Activated naive CD4-positive, alpha-beta T cell treated with anti-CD3 and anti-CD28 coated beads for 36 hours (primary cell): Measurements from ENCODE around the gene IMMP2L. TPM values are rescaled to one million over a fixed set of nuclear protein-coding genes. Genes with fewer than 3 reads are reported as not detected.

Experiments
- CTCF ChIA-PET: fragments of 350-600 bp; sonication (Branson Sonifier 250); formaldehyde crosslinking; loops from one replicate; lab custom pipeline; 2021; ENCODE audit warnings: antibody characterized with exemption; lab: Charles Lee
- DNase-seq: peaks from one replicate; pipeline ENCODE4 v3.0.0-alpha.2; 2020
- H3K27ac Mint-ChIP-seq: one replicate; pipeline ENCODE4 v1.8.0; 2021; ENCODE audit warnings: mild to moderate bottlenecking, mixed read lengths
- H3K27me3 Mint-ChIP-seq: one replicate; pipeline ENCODE4 v1.8.0; 2021; ENCODE audit warnings: low read depth, mixed read lengths
- H3K36me3 Mint-ChIP-seq: one replicate; pipeline ENCODE4 v1.8.0; 2021; ENCODE audit warnings: low read depth, mixed read lengths
- H3K4me1 Mint-ChIP-seq: one replicate; pipeline ENCODE4 v1.8.0; 2021; ENCODE audit warnings: low read depth, mixed read lengths
- H3K4me3 Mint-ChIP-seq: one replicate; pipeline ENCODE4 v1.8.0; 2021; ENCODE audit warnings: mild to moderate bottlenecking, moderate library complexity, mixed read lengths
- H3K9me3 Mint-ChIP-seq: one replicate; pipeline ENCODE4 v1.8.0; 2021; ENCODE audit warnings: mixed read lengths
- intact Hi-C: fragments of 100-400 bp; cut with micrococcal nuclease; formaldehyde crosslinking; loops from one replicate; pipeline ENCODE4 v1.15.1; 2023
- total RNA-seq, 2 experiments: library from RNA; stranded (reverse); gene quantifications; one replicate each; pipeline ENCODE4 v1.2.3, GENCODE V29; 2021

Gene IMMP2L
- total RNA-seq, 2 experiments from 2014 or later: 24.4 to 26.6 TPM

GRCh38 chr7:110983822-110984456 lies 578.4 kb downstream of the IMMP2L start:
- intact Hi-C loops: no loop called here
- Mint-ChIP-seq H3K9me3 (no peaks in the 10 kb centered on the region), H3K4me3 (no peak overlapping the region), H3K4me1 (peaks cover 20% of the 10 kb centered on the region), H3K36me3 (no peaks in the 10 kb centered on the region), H3K27me3 (no peaks in the 10 kb centered on the region), H3K27ac (no peak overlapping the region)
- no peak for DNase-seq
- CTCF ChIA-PET: no interaction called here

- H3K9me3 Mint-ChIP-seq: no peaks in the 10 kb centered on the region
- H3K4me3 Mint-ChIP-seq: no peak overlapping the region
- intact Hi-C loops: loop anchor here (1.0 kb wide), 2 partner anchors 36 to 52 kb away; no protein-coding TSS in a partner anchor
- peaks cover 40% of the 10 kb centered on the region for H3K4me1 Mint-ChIP-seq
- peaks cover 5% of the 10 kb centered on the region for H3K36me3 Mint-ChIP-seq
- H3K27me3 Mint-ChIP-seq: peaks cover 3% of the 10 kb centered on the region
- DNase-seq: no peak
- H3K27ac Mint-ChIP-seq: no peak overlapping the region
- CTCF ChIA-PET: interaction anchor here (1.0 to 1.2 kb wide), 2 partner anchors 9 to 121 kb away, joined by 3 to 4 read pairs; no protein-coding TSS in a partner anchor
Observed at GRCh38 chr7:110977127-110977737, 585.1 kb downstream of the IMMP2L start.

- no peak overlapping the region for H3K4me3 Mint-ChIP-seq
- DNase-seq: no peak
- peaks cover 5% of the 10 kb centered on the region for H3K36me3 Mint-ChIP-seq
- H3K27ac Mint-ChIP-seq: no peak overlapping the region
- CTCF ChIA-PET: interaction anchor here (0.9 kb wide), 1 partner anchor 23 kb away, joined by 5 read pairs; no protein-coding TSS in a partner anchor
- intact Hi-C loops: no loop called here
- peaks cover 36% of the 10 kb centered on the region for H3K4me1 Mint-ChIP-seq
- H3K27me3 Mint-ChIP-seq: peaks cover 3% of the 10 kb centered on the region
- H3K9me3 Mint-ChIP-seq: no peaks in the 10 kb centered on the region
Observed at GRCh38 chr7:110975486-110975885, 586.8 kb downstream of the IMMP2L start.

GRCh38 chr7:110974441-110974840 lies 587.9 kb downstream of the IMMP2L start:
- intact Hi-C loops: no loop called here
- H3K36me3 Mint-ChIP-seq: peaks cover 5% of the 10 kb centered on the region
- CTCF ChIA-PET: no interaction called here
- no peak overlapping the region for H3K27ac Mint-ChIP-seq
- peaks cover 3% of the 10 kb centered on the region for H3K27me3 Mint-ChIP-seq
- H3K4me1 Mint-ChIP-seq: peaks cover 35% of the 10 kb centered on the region
- H3K9me3 Mint-ChIP-seq: no peaks in the 10 kb centered on the region
- no peak for DNase-seq
- H3K4me3 Mint-ChIP-seq: no peak overlapping the region

- Mint-ChIP-seq H3K4me1 (peaks cover 32% of the 10 kb centered on the region), H3K27me3 (peaks cover 3% of the 10 kb centered on the region), H3K4me3 (no peak overlapping the region), H3K9me3 (no peaks in the 10 kb centered on the region), H3K27ac (no peak overlapping the region), H3K36me3 (peaks cover 5% of the 10 kb centered on the region)
- intact Hi-C loops: no loop called here
- no peak for DNase-seq
- CTCF ChIA-PET: no interaction called here
Observed at GRCh38 chr7:110973196-110973990, 588.9 kb downstream of the IMMP2L start.

GRCh38 chr7:110964775-110965174 lies 597.5 kb downstream of the IMMP2L start:
- H3K9me3 Mint-ChIP-seq: no peaks in the 10 kb centered on the region
- no peak overlapping the region for H3K4me3 Mint-ChIP-seq
- no peak overlapping the region for H3K27ac Mint-ChIP-seq
- H3K27me3 Mint-ChIP-seq: no peaks in the 10 kb centered on the region
- no peaks in the 10 kb centered on the region for H3K36me3 Mint-ChIP-seq
- no peak for DNase-seq
- peaks cover 8% of the 10 kb centered on the region for H3K4me1 Mint-ChIP-seq
- CTCF ChIA-PET: no interaction called here
- intact Hi-C loops: loop anchor here (2.0 kb wide), 1 partner anchor 16 kb away; no protein-coding TSS in a partner anchor

GRCh38 chr7:110962826-110963225 lies 599.5 kb downstream of the IMMP2L start:
- Mint-ChIP-seq H3K27me3 (no peaks in the 10 kb centered on the region), H3K9me3 (no peaks in the 10 kb centered on the region), H3K27ac (no peak overlapping the region), H3K4me1 (peaks cover 8% of the 10 kb centered on the region), H3K36me3 (peaks cover 3% of the 10 kb centered on the region), H3K4me3 (no peak overlapping the region)
- DNase-seq: no peak
- intact Hi-C loops: no loop called here
- CTCF ChIA-PET: no interaction called here

GRCh38 chr7:110962374-110962773 lies 599.9 kb downstream of the IMMP2L start:
- peaks cover 6% of the 10 kb centered on the region for H3K36me3 Mint-ChIP-seq
- H3K27me3 Mint-ChIP-seq: no peaks in the 10 kb centered on the region
- H3K9me3 Mint-ChIP-seq: no peaks in the 10 kb centered on the region
- intact Hi-C loops: no loop called here
- H3K4me3 Mint-ChIP-seq: no peak overlapping the region
- H3K27ac Mint-ChIP-seq: no peak overlapping the region
- no peak for DNase-seq
- CTCF ChIA-PET: no interaction called here
- H3K4me1 Mint-ChIP-seq: peaks cover 8% of the 10 kb centered on the region

GRCh38 chr7:110960811-110961210 lies 601.5 kb downstream of the IMMP2L start:
- CTCF ChIA-PET: interaction anchor here (0.6 kb wide), 2 partner anchors 11 to 33 kb away, joined by 3 to 4 read pairs; no protein-coding TSS in a partner anchor
- intact Hi-C loops: no loop called here
- H3K4me3 Mint-ChIP-seq: no peak overlapping the region
- peaks cover 6% of the 10 kb centered on the region for H3K36me3 Mint-ChIP-seq
- no peaks in the 10 kb centered on the region for H3K9me3 Mint-ChIP-seq
- no peak overlapping the region for H3K27ac Mint-ChIP-seq
- peaks cover 8% of the 10 kb centered on the region for H3K4me1 Mint-ChIP-seq
- H3K27me3 Mint-ChIP-seq: no peaks in the 10 kb centered on the region
- no peak for DNase-seq

GRCh38 chr7:110948280-110948679 lies 614.0 kb downstream of the IMMP2L start:
- Mint-ChIP-seq H3K4me1 (peaks cover 2% of the 10 kb centered on the region), H3K4me3 (no peak overlapping the region), H3K36me3 (no peaks in the 10 kb centered on the region), H3K27me3 (no peaks in the 10 kb centered on the region), H3K27ac (no peak overlapping the region), H3K9me3 (no peaks in the 10 kb centered on the region)
- CTCF ChIA-PET: no interaction called here
- intact Hi-C loops: loop anchor here (2.0 kb wide), 1 partner anchor 17 kb away; no protein-coding TSS in a partner anchor
- no peak for DNase-seq

- Mint-ChIP-seq H3K4me1 (peaks cover 2% of the 10 kb centered on the region), H3K4me3 (no peak overlapping the region), H3K27ac (no peak overlapping the region), H3K9me3 (no peaks in the 10 kb centered on the region), H3K36me3 (no peaks in the 10 kb centered on the region), H3K27me3 (no peaks in the 10 kb centered on the region)
- intact Hi-C loops: no loop called here
- CTCF ChIA-PET: no interaction called here
- no peak for DNase-seq
Observed at GRCh38 chr7:110947408-110947807, 614.9 kb downstream of the IMMP2L start.

- DNase-seq: no peak
- no peaks in the 10 kb centered on the region for H3K36me3 Mint-ChIP-seq
- H3K4me3 Mint-ChIP-seq: no peak overlapping the region
- H3K27me3 Mint-ChIP-seq: no peaks in the 10 kb centered on the region
- no peaks in the 10 kb centered on the region for H3K9me3 Mint-ChIP-seq
- intact Hi-C loops: no loop called here
- CTCF ChIA-PET: no interaction called here
- H3K27ac Mint-ChIP-seq: no peak overlapping the region
- H3K4me1 Mint-ChIP-seq: peaks cover 9% of the 10 kb centered on the region
Observed at GRCh38 chr7:110944966-110945644, 617.2 kb downstream of the IMMP2L start.
